Erythroblast (primary cell): ENCODE data around the gene NTHL1.

Experiments used
- GATA1 ChIP-seq: IDR thresholded peaks from 2 replicates; pipeline ENCODE4 v1.6.1; 2011; ENCODE audit warnings: low read depth, mild to moderate bottlenecking, control low read depth, low read length, moderate library complexity
- POLR2A ChIP-seq: IDR thresholded peaks from 2 replicates; pipeline ENCODE4 v1.6.1; 2011; ENCODE audit warnings: mild to moderate bottlenecking, low read length

GRCh38 chr16:2078096-2078495, 30.5 kb upstream of the NTHL1 start:
- TF ChIP-seq POLR2A (no peak), GATA1 (no peak)
